CD14-positive monocyte (primary cell): ENCODE results near the gene BNC2. TPM values are rescaled to one million over a fixed set of nuclear protein-coding genes. Genes with fewer than 3 reads are reported as not detected.
A peak's percentile ranks its signal among the peaks of the same experiment; 100 is the strongest.

Experiments
- DNase-seq, 3 donors: peaks; one replicate each; pipeline ENCODE4 v3.0.0-alpha.2; 2011 to 2022
- H2AFZ ChIP-seq: 2 replicates; pipeline ENCODE4 v1.6.0; 2012; ENCODE audit warnings: mild to moderate bottlenecking, low read depth, low read length, inconsistent platforms; ENCODE audit not compliant: insufficient read depth, poor library complexity, severe bottlenecking
- H3K27ac ChIP-seq, 2 donors: 1 replicate in 1 of 2; 2 replicates in 1 of 2; pipeline ENCODE4 v1.5.1; 2012 to 2013; ENCODE audit warnings: low read length in 2 of 2, control low read depth in 1 of 2, inconsistent platforms in 1 of 2, low read depth in 1 of 2, mild to moderate bottlenecking in 1 of 2
- H3K27me3 ChIP-seq, 2 donors: one replicate each; pipeline versions ENCODE4 v1.6.0 to v1.6.1; 2011 to 2013; ENCODE audit warnings: low read length in 2 of 2; ENCODE audit not compliant: control insufficient read depth in 2 of 2, insufficient read depth in 2 of 2
- H3K36me3 ChIP-seq, 2 donors: replicated peaks in 1 of 2; 1 replicate in 1 of 2; 2 replicates in 1 of 2; pipeline versions ENCODE4 v1.5.1 to v1.6.1; 2012 to 2013; ENCODE audit warnings: low read length in 2 of 2, control low read depth in 1 of 2, inconsistent platforms in 1 of 2, mild to moderate bottlenecking in 1 of 2; ENCODE audit not compliant: insufficient read depth in 2 of 2, control insufficient read depth in 1 of 2
- H3K4me1 ChIP-seq, 2 donors: 1 replicate in 1 of 2; 2 replicates in 1 of 2; pipeline versions ENCODE4 v1.5.1 to v1.6.1; 2012 to 2013; ENCODE audit warnings: low read length in 2 of 2, control low read depth in 1 of 2, inconsistent platforms in 1 of 2, mild to moderate bottlenecking in 1 of 2, moderate library complexity in 1 of 2; ENCODE audit not compliant: insufficient read depth in 2 of 2, control insufficient read depth in 1 of 2
- H3K4me2 ChIP-seq: replicated peaks from 2 replicates; pipeline ENCODE3; 2012; ENCODE audit warnings: low read length, moderate library complexity, mild to moderate bottlenecking; ENCODE audit not compliant: poor library complexity, severe bottlenecking; ENCODE audit errors: extremely low read depth
- H3K4me3 ChIP-seq, 3 experiments: fragments of 200-600 bp in 1 of 3; sonication (generic) in 1 of 3; replicated peaks in 1 of 3; 1 replicate in 2 of 3; 2 replicates in 1 of 3; pipeline ENCODE4 v1.5.1; 2011 to 2013; ENCODE audit warnings: low read length in 3 of 3, mild to moderate bottlenecking in 3 of 3, control low read depth in 2 of 3, low read depth in 2 of 3, inconsistent platforms in 1 of 3, moderate library complexity in 1 of 3
- H3K79me2 ChIP-seq: 2 replicates; pipeline ENCODE4 v1.6.0; 2012; ENCODE audit warnings: mild to moderate bottlenecking, control low read depth, inconsistent platforms, low read length, moderate library complexity; ENCODE audit not compliant: insufficient read depth
- H3K9ac ChIP-seq: 2 replicates; pipeline ENCODE4 v1.6.0; 2017; ENCODE audit warnings: low read length, mild to moderate bottlenecking; ENCODE audit not compliant: insufficient read depth, poor library complexity, severe bottlenecking
- H3K9me3 ChIP-seq, 2 donors: replicated peaks in 1 of 2; 1 replicate in 1 of 2; 2 replicates in 1 of 2; pipeline versions ENCODE4 v1.5.1 to v1.6.1; 2012 to 2013; ENCODE audit warnings: low read length in 2 of 2, control low read depth in 1 of 2; ENCODE audit not compliant: control insufficient read depth in 1 of 2, insufficient read depth in 1 of 2
- H4K20me1 ChIP-seq: 2 replicates; pipeline ENCODE4 v1.6.0; 2012; ENCODE audit warnings: mild to moderate bottlenecking, low read length, control low read depth, moderate library complexity; ENCODE audit not compliant: insufficient read depth
- H3K27ac Mint-ChIP-seq, 7 donors: one replicate each; pipeline ENCODE4 v1.8.0; 2020; ENCODE audit warnings: mild to moderate bottlenecking in 7 of 7, mixed read lengths in 7 of 7, moderate library complexity in 6 of 7, inconsistent platforms in 2 of 7
- H3K27me3 Mint-ChIP-seq, 3 donors: one replicate each; pipeline ENCODE4 v1.8.0; 2021 to 2022; ENCODE audit warnings: low read depth in 3 of 3, mild to moderate bottlenecking in 3 of 3, mixed read lengths in 3 of 3, moderate library complexity in 3 of 3, inconsistent platforms in 1 of 3
- H3K36me3 Mint-ChIP-seq, 2 donors: one replicate each; pipeline ENCODE4 v1.8.0; 2020; ENCODE audit warnings: mixed read lengths in 2 of 2, inconsistent platforms in 1 of 2, mild to moderate bottlenecking in 1 of 2
- H3K4me1 Mint-ChIP-seq: one replicate; pipeline ENCODE4 v1.8.0; 2020; ENCODE audit warnings: mild to moderate bottlenecking, mixed read lengths
- H3K4me3 Mint-ChIP-seq, 2 donors: one replicate each; pipeline ENCODE4 v1.8.0; 2020; ENCODE audit warnings: mild to moderate bottlenecking in 2 of 2, mixed read lengths in 2 of 2, moderate library complexity in 1 of 2
- H3K9me3 Mint-ChIP-seq, 7 donors: one replicate each; pipeline ENCODE4 v1.8.0; 2020 to 2022; ENCODE audit warnings: mixed read lengths in 7 of 7, mild to moderate bottlenecking in 6 of 7, moderate library complexity in 6 of 7, inconsistent platforms in 2 of 7
- CTCF ChIP-seq: fragments of 200-600 bp; IDR thresholded peaks from one replicate; pipeline ENCODE4 v1.8.0; 2022; ENCODE audit warnings: antibody characterized with exemption, mild to moderate bottlenecking
- WGBS: methylation state at CpG from one replicate; pipeline ENCODE4 v1.1.5; 2013; ENCODE audit warnings: missing lambda C conversion rate; ENCODE audit not compliant: insufficient coverage; 5-methylcytosine and 5-hydroxymethylcytosine counted together
- intact Hi-C, 2 donors: fragments of 100-400 bp; cut with micrococcal nuclease; formaldehyde crosslinking; loops; one replicate each; pipeline versions ENCODE4 v1.15.0 to v1.15.1; 2023
- polyA plus RNA-seq, 3 donors: library from polyadenylated mRNA; depleted of rRNA in 1 of 3; unstranded in 2 of 3; stranded (reverse) in 1 of 3; fragments of 300-500 nt in 2 of 3; fragments of >200 nt in 1 of 3; fragmentation: Illumina TruSeq in 2 of 3; gene quantifications; 1 replicate in 2 of 3; 2 replicates in 1 of 3; pipeline ENCODE4 v1.2.3, GENCODE V29; 2012 to 2021

BNC2 gene
- polyA plus RNA-seq, 3 donors = 0.01 TPM; not detected in 2

GRCh38 chr9:16363916-16364315, 506.6 kb downstream of the BNC2 start:
- H3K27ac Mint-ChIP-seq = peak overlapping the region in 1 of 7 donors; percentile 37
- H3K4me2 ChIP-seq = no peak overlapping the region
- no peaks in the 10 kb centered on the region for H3K36me3 ChIP-seq
- TF ChIP-seq CTCF = no peak
- no peak overlapping the region for H3K4me3 Mint-ChIP-seq
- H3K9me3 ChIP-seq = peaks cover under 1 to 3% of the 10 kb centered on the region in 2 donors
- peaks cover 0 to 19% (median 4%) of the 10 kb centered on the region in 7 donors for H3K9me3 Mint-ChIP-seq
- no peak for DNase-seq
- H3K4me1 Mint-ChIP-seq = no peaks in the 10 kb centered on the region
- no peak overlapping the region for H3K9ac ChIP-seq
- H3K27me3 Mint-ChIP-seq = peaks cover 0 to 2% (median 1%) of the 10 kb centered on the region in 3 donors
- no peaks in the 10 kb centered on the region for H3K79me2 ChIP-seq
- H3K4me3 ChIP-seq = no peak overlapping the region
- no peak overlapping the region for H2AFZ ChIP-seq
- no peaks in the 10 kb centered on the region for H3K4me1 ChIP-seq
- H4K20me1 ChIP-seq = no peaks in the 10 kb centered on the region
- no peaks in the 10 kb centered on the region for H3K36me3 Mint-ChIP-seq
- H3K27ac ChIP-seq = no peak overlapping the region
- H3K27me3 ChIP-seq = no peaks in the 10 kb centered on the region
- 72% methylated on average over 4 of the region's 5 CpGs for WGBS
- intact Hi-C loops = no loop called here

GRCh38 chr9:16363073-16363781, 507.2 kb downstream of the BNC2 start:
- DNase-seq = no peak
- no peak overlapping the region for H3K4me3 ChIP-seq
- no peaks in the 10 kb centered on the region for H3K27me3 ChIP-seq
- H3K9me3 ChIP-seq = peaks cover 3% of the 10 kb centered on the region in 2 donors
- no peaks in the 10 kb centered on the region for H3K36me3 Mint-ChIP-seq
- H3K4me3 Mint-ChIP-seq = no peak overlapping the region
- H3K27me3 Mint-ChIP-seq = peaks cover 0 to 1% (median 0%) of the 10 kb centered on the region in 3 donors
- H3K4me2 ChIP-seq = no peak overlapping the region
- no peak overlapping the region for H3K9ac ChIP-seq
- 89% methylated on average over 2 of the region's 8 CpGs for WGBS
- no peaks in the 10 kb centered on the region for H4K20me1 ChIP-seq
- no peak overlapping the region for H2AFZ ChIP-seq
- no peak for TF ChIP-seq CTCF
- no peak overlapping the region for H3K27ac ChIP-seq
- no peaks in the 10 kb centered on the region for H3K36me3 ChIP-seq
- no peaks in the 10 kb centered on the region for H3K4me1 ChIP-seq
- no peaks in the 10 kb centered on the region for H3K79me2 ChIP-seq
- H3K4me1 Mint-ChIP-seq = peaks cover 1% of the 10 kb centered on the region
- intact Hi-C loops = no loop called here
- no peak overlapping the region for H3K27ac Mint-ChIP-seq
- H3K9me3 Mint-ChIP-seq = peaks cover 0 to 26% (median 5%) of the 10 kb centered on the region in 7 donors
